ENCODE data around the gene TMEM63A. TPM values are rescaled to one million over a fixed set of nuclear protein-coding genes. Genes with fewer than 3 reads are reported as not detected.
A peak's percentile ranks its signal among the peaks of the same experiment; 100 is the strongest.
"Not testable (repeated sequence)": the region's sequence is repeated elsewhere in the genome, so short reads cannot be mapped to it uniquely, and the experiment has no call there.

The TMEM63A gene
- total RNA-seq, 1 donor from 2014 or later: 153 TPM

- DNase-seq (ENCODE audit: low spot score): peak; percentile 67
Observed at GRCh38 chr1:225845571-225846259, 36.5 kb downstream of the TMEM63A start.

GRCh38 chr1:225845097-225845496, 37.1 kb downstream of the TMEM63A start:
- DNase-seq (ENCODE audit: low spot score): no peak

GRCh38 chr1:225844236-225845061, 37.7 kb downstream of the TMEM63A start:
- no peak for DNase-seq (ENCODE audit: low spot score)

- no peak for DNase-seq (ENCODE audit: low spot score)
Observed at GRCh38 chr1:225843426-225843795, 38.8 kb downstream of the TMEM63A start.

DNA sequence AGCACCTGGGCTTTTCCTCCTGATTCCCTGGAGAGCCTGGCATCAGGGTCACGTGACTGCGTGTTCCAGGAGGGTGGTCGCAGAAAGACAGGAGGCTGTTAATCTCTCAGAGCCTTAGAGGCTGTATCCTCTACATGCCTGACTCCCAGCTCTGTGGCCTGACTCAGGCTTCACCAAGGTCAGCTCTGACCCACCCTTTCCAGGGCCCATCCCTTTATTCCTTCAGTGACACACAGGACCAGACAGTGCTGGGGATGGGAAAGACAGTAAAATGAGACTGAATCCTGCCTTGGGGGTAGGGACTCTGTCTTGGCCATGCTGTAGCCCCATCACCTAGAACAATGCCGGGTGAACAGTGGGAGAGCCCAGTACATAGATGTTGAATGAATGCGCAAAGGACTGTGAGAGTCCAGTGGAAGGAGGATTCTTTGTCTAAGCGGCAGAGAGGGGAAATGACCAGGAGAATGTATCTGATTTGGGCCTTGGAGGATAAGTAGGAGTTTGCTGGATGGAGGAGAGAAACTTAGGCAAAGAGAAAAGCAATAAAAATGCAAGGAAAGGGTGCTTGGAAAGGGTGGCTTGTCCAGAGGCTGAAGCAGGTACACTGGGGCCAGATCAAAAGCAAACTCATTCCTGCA, 39.3 kb downstream of the TMEM63A start:
- DNase-seq (ENCODE audit: low spot score): no peak

- DNase-seq (ENCODE audit: low spot score): no peak
Observed at GRCh38 chr1:225842074-225842473, 40.1 kb downstream of the TMEM63A start.

GRCh38 chr1:225840713-225841112, 41.5 kb downstream of the TMEM63A start:
- no peak for DNase-seq (ENCODE audit: low spot score)

DNA sequence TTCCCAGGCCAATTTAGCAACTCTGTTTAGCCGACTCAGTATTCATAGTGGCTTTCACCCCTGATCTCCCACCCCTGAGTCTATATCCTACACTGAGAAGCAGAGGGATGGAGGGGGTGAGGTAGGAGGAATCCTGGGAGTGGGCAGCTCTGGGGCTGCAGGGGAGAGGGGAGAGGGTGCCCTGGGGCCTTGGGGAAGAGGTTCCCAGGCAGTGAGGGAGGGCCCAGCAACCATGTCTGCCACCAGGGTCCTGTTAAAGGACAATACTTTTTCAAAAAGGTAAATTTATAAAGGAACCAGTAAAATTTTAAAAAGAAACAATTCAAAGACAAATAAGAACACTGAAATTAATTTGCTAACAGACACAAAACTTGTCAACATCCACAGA, 42.0 kb downstream of the TMEM63A start:
- no peak for DNase-seq (ENCODE audit: low spot score)

GRCh38 chr1:225838793-225839192, 43.4 kb downstream of the TMEM63A start:
- DNase-seq (ENCODE audit: low spot score): no peak

- not testable (repeated sequence) for DNase-seq (ENCODE audit: low spot score)
Observed at GRCh38 chr1:225836296-225836695, 45.9 kb downstream of the TMEM63A start.

DNA sequence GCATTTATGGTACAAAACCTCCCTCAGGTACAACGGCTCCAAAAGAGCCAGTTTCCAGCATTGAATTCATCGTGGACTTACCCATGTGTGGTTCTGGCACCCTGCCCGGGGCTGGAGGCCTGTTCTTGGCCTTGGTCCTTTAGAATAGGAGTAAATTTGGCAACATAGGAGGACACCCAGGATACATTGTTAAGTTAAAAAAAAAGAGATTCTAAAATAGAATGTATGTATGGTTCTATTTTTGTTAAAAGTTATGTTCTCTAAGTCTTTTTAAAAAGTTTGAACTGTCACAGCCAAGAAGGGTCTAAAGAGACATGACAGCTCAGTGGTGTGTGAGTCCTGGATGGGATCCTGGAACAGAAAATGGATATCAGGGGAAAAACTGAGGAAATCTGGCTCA, 46.3 kb downstream of the TMEM63A start:
- DNase-seq (ENCODE audit: low spot score): no peak

DNA sequence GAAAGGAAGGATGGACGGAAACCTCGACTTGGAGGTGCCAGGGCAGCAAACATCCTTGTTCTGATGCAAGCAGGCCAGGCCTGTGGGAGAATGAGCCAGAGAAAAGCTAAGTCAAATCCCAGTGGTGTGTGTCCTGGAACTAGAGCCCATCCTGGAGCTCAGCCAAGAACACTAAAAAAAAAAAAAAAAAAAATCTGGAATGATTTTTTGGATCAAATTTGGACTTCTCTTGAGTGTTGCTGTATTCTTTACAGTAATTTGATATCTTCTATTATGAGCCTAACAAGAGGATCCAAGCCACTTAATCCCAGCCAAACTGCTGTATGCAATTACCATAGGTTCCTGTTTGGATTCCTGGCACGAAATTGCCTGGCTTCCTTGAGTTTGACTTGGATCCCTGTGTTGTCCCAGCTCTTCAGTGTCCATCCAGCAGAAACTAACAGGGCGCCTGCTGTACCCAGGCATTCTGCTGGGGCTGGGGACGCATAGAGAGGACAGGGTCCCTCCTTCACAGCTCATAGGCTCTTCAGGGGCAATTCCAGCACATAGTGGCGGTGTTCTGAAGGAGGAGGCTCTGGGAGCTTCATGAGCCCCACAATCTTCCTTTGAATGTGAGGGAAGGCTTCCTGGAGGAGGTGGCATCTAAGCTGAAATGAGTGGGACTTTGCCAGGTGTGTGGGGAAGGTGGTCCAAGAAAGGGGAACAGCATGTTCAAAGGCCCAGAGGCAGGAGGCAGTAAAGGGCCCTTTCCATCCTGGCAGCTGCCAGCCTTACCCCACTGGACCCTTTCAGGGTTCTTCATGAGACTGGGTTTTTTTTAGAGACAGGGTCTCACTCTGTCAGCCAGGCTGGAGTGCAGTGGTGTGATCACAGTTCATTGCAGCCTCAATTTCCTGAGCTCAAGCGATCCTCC, 47.5 kb downstream of the TMEM63A start:
- peak; percentile 38 for DNase-seq (ENCODE audit: low spot score)

GRCh38 chr1:225830841-225831240, 51.3 kb downstream of the TMEM63A start:
- DNase-seq (ENCODE audit: low spot score): no peak

DNA sequence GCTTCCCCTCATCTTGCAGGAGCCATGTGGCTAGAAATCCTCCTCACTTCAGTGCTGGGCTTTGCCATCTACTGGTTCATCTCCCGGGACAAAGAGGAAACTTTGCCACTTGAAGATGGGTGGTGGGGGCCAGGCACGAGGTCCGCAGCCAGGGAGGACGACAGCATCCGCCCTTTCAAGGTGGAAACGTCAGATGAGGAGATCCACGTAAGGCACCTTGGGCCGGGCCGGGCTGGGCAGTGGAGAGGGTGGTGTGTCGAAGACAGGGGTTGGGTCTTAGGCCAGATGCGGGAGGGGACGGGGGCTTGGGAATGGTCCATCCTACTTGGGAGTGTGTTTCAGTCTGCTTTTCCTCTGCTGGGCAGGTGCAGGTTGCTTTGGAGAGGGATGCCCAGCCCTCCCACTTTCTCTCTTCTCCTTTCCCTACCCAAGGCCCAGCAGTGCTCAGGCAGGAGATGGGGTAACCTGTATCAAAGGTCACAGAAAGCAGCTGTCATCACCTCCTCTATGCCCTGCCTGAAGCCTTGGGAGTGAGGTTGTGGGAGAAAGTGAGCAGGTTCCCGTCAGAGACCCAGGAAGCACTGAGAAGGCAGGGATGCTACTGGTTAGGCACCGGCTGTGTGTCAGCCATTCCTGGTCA, 53.4 kb downstream of the TMEM63A start:
- no peak for DNase-seq (ENCODE audit: low spot score)

- DNase-seq (ENCODE audit: low spot score): no peak
Observed at GRCh38 chr1:225827076-225827475, 55.1 kb downstream of the TMEM63A start.

DNA sequence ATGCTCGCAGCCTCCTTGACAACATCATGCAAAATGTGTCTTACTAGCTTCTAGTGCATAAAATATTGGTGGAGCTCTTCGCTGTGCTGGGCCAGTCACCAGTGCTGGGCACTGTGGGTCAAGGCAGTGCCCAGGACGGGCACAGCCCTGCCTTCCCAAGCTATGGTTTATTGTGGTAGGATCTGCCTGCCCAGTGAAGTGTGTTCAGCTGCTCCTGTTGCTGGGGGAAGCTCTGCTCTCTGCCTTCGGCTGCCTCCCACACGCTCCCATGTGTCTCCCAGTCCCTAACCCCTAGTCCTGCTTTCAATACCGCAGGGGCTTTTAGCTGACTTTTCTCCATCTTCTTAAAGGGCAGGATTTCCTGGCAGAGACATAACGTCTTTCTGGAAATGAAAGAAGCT, 56.6 kb downstream of the TMEM63A start:
- no peak for DNase-seq (ENCODE audit: low spot score)

DNA sequence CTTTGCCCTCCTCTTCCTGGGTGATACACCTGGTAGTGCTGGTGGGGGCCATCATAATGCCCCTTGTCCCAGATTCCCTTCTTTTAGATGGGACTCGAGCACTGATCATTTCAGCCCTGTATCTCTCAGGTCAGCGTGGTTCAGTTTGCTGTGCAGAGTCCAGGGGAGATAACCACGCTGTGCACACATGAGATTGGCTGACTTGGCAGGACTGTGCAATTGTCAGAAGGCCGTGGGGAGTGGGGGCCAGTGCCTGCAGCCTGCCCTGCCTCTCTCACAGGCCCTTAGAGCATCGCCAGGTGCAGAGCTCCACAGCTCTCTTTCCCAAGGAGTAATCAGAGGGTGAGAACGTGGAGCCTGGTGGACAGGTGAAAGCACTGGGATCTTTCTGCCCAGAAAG, 57.1 kb downstream of the TMEM63A start:
- no peak for DNase-seq (ENCODE audit: low spot score)

DNA sequence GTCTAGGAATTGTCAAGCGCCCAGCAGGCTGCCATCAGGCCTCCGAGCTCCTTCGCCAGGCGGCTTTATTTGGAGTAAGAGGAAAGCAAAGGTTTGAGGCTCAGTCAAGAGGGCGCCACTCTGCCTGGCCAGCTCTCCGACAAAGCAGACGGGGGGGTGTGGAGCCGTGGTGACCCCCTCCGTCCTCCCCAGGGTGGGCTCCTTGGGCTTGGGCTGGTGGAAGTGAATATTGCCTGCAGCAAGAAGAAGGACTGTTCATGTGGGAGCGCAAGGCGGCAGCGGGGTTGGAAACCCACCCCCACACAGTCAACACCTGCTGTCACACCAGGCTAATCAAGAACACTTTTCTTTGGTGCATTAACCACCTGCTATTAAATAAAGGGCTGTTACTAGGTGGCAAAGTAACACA, 57.6 kb downstream of the TMEM63A start:
- DNase-seq (ENCODE audit: low spot score): no peak

DNA sequence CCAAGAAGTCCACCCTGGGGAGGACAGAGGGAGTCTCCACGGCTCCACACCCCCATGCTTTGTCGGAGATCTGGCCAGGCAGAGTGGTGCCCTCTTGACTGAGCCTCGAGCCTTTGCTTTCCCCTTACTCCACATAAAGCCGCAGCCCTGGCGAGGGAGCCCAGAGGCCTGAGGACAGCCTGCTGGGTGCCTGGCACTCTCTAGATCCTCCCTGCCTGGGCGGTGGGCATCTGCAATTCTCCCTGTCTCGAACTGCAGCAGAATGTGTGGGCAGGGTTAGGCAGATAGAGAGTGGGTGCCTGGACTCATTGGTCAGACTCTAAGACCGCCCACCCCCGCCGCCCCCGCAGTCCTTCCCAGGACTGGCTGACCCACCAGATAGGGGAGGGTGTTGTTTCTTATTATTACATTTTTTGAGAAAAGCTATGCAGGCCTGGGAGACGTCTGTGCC, 58.3 kb downstream of the TMEM63A start:
- no peak for DNase-seq (ENCODE audit: low spot score)

GRCh38 chr1:225822655-225823403, 59.4 kb downstream of the TMEM63A start:
- no peak for DNase-seq (ENCODE audit: low spot score)

Data from mucosa of gallbladder (tissue), 1 donor.